BE2C (cell line): Measurements from ENCODE around the gene SPRED3.
A peak's percentile ranks its signal among the peaks of the same experiment; 100 is the strongest.

Source experiments
- DNase-seq: peaks from one replicate; pipeline ENCODE4 v3.0.0-alpha.2; 2020
- H3K27me3 ChIP-seq: fragments of 250-450 bp; sonication (Bioruptor Pico); 2 replicates; pipeline ENCODE4 v1.5.1; 2020; ENCODE audit warnings: mild to moderate bottlenecking
- H3K36me3 ChIP-seq: fragments of 250-450 bp; sonication (Bioruptor Pico); 2 replicates; pipeline ENCODE4 v1.5.1; 2020; ENCODE audit warnings: mild to moderate bottlenecking
- H3K4me1 ChIP-seq: fragments of 250-450 bp; sonication (Bioruptor Pico); 2 replicates; pipeline ENCODE4 v1.5.1; 2020
- H3K4me3 ChIP-seq: 2 replicates; pipeline ENCODE4 v1.5.1; 2011; ENCODE audit warnings: low read depth, low read length
- H3K9me3 ChIP-seq: fragments of 250-450 bp; sonication (Bioruptor Pico); 2 replicates; pipeline ENCODE4 v1.5.1; 2020
- TF ChIP-seq, protein P1 (sequence below): IDR thresholded peaks from 2 replicates; pipeline ENCODE4 v1.5.1; 2012; ENCODE audit warnings: mild to moderate bottlenecking, low read depth, low read length

SPRED3 gene

DNA sequence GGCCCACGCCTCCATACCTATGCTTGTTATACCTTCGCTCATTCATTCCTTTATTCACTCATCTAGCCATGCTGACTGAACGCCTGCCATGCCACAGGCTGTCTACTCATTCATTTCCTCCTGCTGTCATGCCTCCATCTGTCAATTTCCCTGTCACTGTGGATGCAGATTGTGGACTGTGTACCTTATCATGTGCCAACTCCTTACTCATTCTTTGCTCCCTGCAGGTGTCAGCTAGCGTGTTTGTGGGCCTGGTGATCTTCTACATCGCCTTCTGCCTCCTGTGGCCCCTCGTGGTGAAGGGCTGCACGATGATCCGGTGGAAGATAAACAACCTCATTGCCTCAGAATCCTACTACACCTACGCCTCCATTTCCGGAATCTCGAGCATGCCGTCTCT lies 18.2 kb upstream of the SPRED3 start:
- Histone ChIP-seq H3K4me1 (no peaks in the 10 kb centered on the region), H3K27me3 (no peaks in the 10 kb centered on the region), H3K36me3 (no peaks in the 10 kb centered on the region), H3K4me3 (no peak overlapping the region), H3K9me3 (no peaks in the 10 kb centered on the region)
- no peak for DNase-seq
- TF ChIP-seq, protein P1, sequence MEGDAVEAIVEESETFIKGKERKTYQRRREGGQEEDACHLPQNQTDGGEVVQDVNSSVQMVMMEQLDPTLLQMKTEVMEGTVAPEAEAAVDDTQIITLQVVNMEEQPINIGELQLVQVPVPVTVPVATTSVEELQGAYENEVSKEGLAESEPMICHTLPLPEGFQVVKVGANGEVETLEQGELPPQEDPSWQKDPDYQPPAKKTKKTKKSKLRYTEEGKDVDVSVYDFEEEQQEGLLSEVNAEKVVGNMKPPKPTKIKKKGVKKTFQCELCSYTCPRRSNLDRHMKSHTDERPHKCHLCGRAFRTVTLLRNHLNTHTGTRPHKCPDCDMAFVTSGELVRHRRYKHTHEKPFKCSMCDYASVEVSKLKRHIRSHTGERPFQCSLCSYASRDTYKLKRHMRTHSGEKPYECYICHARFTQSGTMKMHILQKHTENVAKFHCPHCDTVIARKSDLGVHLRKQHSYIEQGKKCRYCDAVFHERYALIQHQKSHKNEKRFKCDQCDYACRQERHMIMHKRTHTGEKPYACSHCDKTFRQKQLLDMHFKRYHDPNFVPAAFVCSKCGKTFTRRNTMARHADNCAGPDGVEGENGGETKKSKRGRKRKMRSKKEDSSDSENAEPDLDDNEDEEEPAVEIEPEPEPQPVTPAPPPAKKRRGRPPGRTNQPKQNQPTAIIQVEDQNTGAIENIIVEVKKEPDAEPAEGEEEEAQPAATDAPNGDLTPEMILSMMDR = no peak

DNA sequence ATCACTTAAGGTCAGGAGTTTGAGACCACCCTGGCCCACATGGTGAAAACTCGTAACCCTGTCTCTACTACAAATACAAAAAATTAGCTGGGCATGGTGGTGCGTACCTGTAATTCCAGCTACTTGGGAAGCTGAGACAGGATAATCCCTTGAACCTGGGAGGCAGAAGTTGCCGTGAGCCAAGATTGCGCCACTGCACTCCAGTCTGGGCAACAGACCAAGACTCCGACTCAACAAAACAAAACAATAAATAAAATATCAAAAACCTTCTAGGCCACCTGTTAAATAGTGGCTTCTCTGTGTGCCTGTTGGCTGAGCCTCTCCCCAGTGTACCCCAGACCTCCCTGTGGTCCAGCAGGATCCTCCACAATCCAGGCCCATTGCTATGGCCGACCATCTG lies 17.4 kb upstream of the SPRED3 start:
- Histone ChIP-seq H3K4me3 (no peak overlapping the region), H3K4me1 (no peaks in the 10 kb centered on the region; the same call in 1 of the 2 replicates), H3K36me3 (peaks cover 2% of the 10 kb centered on the region), H3K9me3 (no peaks in the 10 kb centered on the region), H3K27me3 (no peaks in the 10 kb centered on the region)
- TF ChIP-seq, protein P1 = no peak
- no peak for DNase-seq

DNA sequence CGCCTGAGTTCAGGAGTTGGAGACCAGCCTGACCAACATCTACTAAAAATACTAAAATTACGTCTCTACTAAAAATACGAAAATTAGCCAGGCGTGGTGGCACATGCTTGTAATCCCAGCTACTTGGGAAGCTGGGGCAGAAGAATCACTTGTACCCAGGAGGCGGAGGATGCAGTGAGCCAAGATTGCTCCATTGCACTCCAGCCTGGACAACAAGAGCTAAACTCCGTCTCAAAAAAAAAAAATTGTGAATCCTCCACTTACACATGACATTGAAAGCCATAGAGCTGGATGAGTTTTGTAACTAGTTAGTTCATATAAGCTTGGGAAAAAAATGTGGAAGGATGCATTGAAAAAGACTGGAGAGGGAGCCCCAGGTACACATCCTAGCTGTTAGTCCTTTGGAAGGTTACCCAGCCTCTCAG lies 14.6 kb upstream of the SPRED3 start:
- H3K9me3 ChIP-seq = no peaks in the 10 kb centered on the region
- DNase-seq = no peak
- no peaks in the 10 kb centered on the region for H3K27me3 ChIP-seq
- H3K36me3 ChIP-seq = peaks cover 18% of the 10 kb centered on the region
- TF ChIP-seq, protein P1 = no peak
- H3K4me3 ChIP-seq = peak overlapping the region; percentile 99
- H3K4me1 ChIP-seq = no peaks in the 10 kb centered on the region; the same call in 1 of the 2 replicates

DNA sequence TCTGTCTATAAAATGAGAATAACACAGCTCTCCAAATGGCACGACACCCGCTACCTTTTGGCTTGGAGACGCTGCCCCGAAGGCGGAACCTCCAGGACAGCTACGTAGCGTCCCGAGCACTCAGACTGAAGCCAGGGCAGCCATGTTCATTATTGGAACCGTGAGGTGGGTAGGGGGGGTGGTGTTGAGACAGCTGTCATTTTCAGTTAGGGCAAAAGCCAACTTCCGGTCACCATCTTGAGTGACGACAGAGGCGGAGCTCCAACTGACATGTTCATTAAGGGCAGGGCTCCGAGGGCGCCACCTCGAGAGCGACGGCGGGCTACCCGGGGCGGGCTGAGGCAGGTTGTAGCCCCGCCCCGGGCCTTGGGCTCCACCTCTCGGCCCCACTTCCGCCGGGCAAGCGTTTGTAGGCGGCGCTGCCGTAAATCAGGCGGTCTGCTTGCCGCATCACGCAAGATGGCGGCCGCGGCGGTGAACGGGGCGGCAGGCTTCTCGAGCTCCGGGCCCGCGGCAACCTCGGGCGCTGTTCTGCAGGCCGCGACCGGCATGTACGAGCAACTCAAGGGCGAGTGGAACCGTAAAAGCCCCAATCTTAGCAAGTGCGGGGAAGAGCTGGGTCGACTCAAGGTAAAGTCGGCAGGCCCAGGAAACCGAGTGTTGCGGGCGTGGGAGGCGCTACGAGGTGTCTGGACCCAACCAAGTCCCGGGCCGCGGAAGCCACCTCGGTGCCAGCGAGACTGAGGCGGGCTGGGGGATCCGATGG lies 14.0 kb upstream of the SPRED3 start, which contains the start of gene PSMD8:
PSMD8 (plus strand) TSS at position 240 of the 766 bp plus-strand sequence; CDS start at position 271, 31 bp downstream.
- H3K4me3 ChIP-seq = peak within 1 kb of the TSS; percentile 99
- TF ChIP-seq, protein P1 = peak; percentile 21; the same call in 1 of the 2 replicates
- H3K9me3 ChIP-seq = no peaks in the 10 kb centered on the region
- no peaks in the 10 kb centered on the region for H3K27me3 ChIP-seq
- no peaks in the 10 kb centered on the region; the same call in 1 of the 2 replicates for H3K4me1 ChIP-seq
- peaks cover 24% of the 10 kb centered on the region for H3K36me3 ChIP-seq
- DNase-seq = peak; percentile 99

DNA sequence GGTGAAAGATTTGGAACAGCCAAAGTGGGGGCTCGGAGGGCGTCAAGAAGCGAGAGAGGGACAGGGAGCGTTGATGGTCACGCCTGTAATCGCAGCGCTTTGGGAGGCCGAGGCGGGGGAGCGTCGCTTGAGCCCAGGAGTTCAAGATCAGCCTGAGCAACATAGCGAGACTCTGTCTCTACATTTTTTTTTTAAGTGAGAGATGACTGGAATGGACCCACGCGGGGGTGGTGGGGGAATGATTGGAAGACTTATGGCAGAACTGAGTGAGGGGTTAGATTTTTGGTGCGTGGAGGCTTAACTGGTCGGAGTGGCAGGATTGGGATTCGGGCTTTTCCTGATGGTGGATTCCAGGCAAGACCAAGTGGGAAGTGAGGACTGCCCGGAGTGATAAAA lies 13.4 kb upstream of the SPRED3 start:
- Histone ChIP-seq H3K36me3 (peaks cover 28% of the 10 kb centered on the region), H3K27me3 (no peaks in the 10 kb centered on the region), H3K9me3 (no peaks in the 10 kb centered on the region), H3K4me1 (no peaks in the 10 kb centered on the region; the same call in 1 of the 2 replicates), H3K4me3 (peak overlapping the region; percentile 99)
- TF ChIP-seq, protein P1 = no peak
- DNase-seq = no peak

DNA sequence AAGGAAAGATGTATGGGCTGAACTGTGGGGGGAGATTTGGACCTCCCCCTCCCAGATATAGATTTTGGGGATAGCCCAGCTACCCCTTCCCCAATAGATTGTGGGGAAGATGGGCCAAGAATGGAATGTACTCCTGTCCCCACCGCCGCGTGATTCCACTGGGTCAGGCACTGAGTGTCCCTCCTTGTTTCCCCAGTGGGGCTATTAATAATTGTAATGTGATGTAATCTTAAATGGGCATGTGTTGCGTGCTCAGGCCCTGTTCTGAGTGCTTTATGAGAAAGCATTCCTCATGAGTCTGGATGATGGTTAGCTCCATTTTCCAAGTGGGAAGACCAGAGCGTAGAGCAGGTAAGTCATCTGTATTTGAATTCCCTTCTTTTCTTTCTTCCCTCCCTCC lies 12.7 kb upstream of the SPRED3 start:
- Histone ChIP-seq H3K4me1 (no peaks in the 10 kb centered on the region; the same call in 1 of the 2 replicates), H3K9me3 (no peaks in the 10 kb centered on the region), H3K36me3 (peaks cover 31% of the 10 kb centered on the region), H3K27me3 (no peaks in the 10 kb centered on the region), H3K4me3 (peak overlapping the region; percentile 99)
- TF ChIP-seq, protein P1 = no peak
- no peak for DNase-seq
